IPS-NIHi11 (cell line): ENCODE results near the gene CNTNAP2.
"Not testable (repeated sequence)": the region's sequence is repeated elsewhere in the genome, so short reads cannot be mapped to it uniquely, and the experiment has no call there.

Source experiments
- DNase-seq: peaks from one replicate; pipeline ENCODE4 v3.0.0; 2012; ENCODE audit warnings: mixed read lengths, low spot score

CNTNAP2 gene

GRCh38 chr7:147651601-147652000, 1535.0 kb downstream of the CNTNAP2 start:
- DNase-seq: no peak

- no peak for DNase-seq
Measured at GRCh38 chr7:147653456-147653855, 1536.9 kb downstream of the CNTNAP2 start.

GRCh38 chr7:147658392-147658967, 1541.9 kb downstream of the CNTNAP2 start:
- DNase-seq: peak; percentile 11

GRCh38 chr7:147659036-147659995, 1542.7 kb downstream of the CNTNAP2 start:
- DNase-seq: no peak

GRCh38 chr7:147664541-147664940, 1547.9 kb downstream of the CNTNAP2 start:
- DNase-seq: no peak

- DNase-seq: no peak
Measured at GRCh38 chr7:147670759-147671158, 1554.2 kb downstream of the CNTNAP2 start.

- no peak for DNase-seq
Measured at GRCh38 chr7:147674705-147675104, 1558.1 kb downstream of the CNTNAP2 start.

GRCh38 chr7:147678943-147679342, 1562.3 kb downstream of the CNTNAP2 start:
- DNase-seq: no peak

- no peak for DNase-seq
Measured at GRCh38 chr7:147681530-147681929, 1564.9 kb downstream of the CNTNAP2 start.

GRCh38 chr7:147700702-147701101, 1584.1 kb downstream of the CNTNAP2 start:
- no peak for DNase-seq

GRCh38 chr7:147707926-147708325, 1591.3 kb downstream of the CNTNAP2 start:
- no peak for DNase-seq

- no peak for DNase-seq
Measured at GRCh38 chr7:147708871-147709270, 1592.3 kb downstream of the CNTNAP2 start.

GRCh38 chr7:147711447-147711846, 1594.8 kb downstream of the CNTNAP2 start:
- DNase-seq: no peak

- DNase-seq: no peak
Measured at GRCh38 chr7:147721962-147722830, 1605.6 kb downstream of the CNTNAP2 start.

GRCh38 chr7:147723536-147723935, 1606.9 kb downstream of the CNTNAP2 start:
- DNase-seq: no peak

- DNase-seq: no peak
Measured at GRCh38 chr7:147731311-147731710, 1614.7 kb downstream of the CNTNAP2 start.

GRCh38 chr7:147737559-147738214, 1621.1 kb downstream of the CNTNAP2 start:
- not testable (repeated sequence) for DNase-seq

GRCh38 chr7:147742301-147742700, 1625.7 kb downstream of the CNTNAP2 start:
- no peak for DNase-seq

GRCh38 chr7:147756300-147756699, 1639.7 kb downstream of the CNTNAP2 start:
- DNase-seq: no peak

- no peak for DNase-seq
Measured at GRCh38 chr7:147759327-147759943, 1642.8 kb downstream of the CNTNAP2 start.

- DNase-seq: no peak
Measured at GRCh38 chr7:147765301-147765700, 1648.7 kb downstream of the CNTNAP2 start.
